Mammary epithelial cell (primary cell): ENCODE data around the gene NDUFA11.

Experiments
- EZH2 ChIP-seq: IDR thresholded peaks from 2 replicates; pipeline ENCODE4 v1.6.1; 2012; ENCODE audit warnings: low read length, inconsistent platforms, borderline replicate concordance
- TF ChIP-seq, protein P1 (sequence below), 2 donors: IDR thresholded peaks in 1 of 2; conservative IDR thresholded peaks in 1 of 2; 2 replicates each; pipeline ENCODE4 v1.5.1; 2011 to 2012; ENCODE audit warnings: inconsistent platforms in 2 of 2, low read length in 2 of 2, mild to moderate bottlenecking in 2 of 2, control low read depth in 1 of 2, low read depth in 1 of 2; ENCODE audit not compliant: insufficient read depth in 1 of 2; ENCODE audit errors: extremely low read depth in 1 of 2

GRCh38 chr19:5897189-5897969 is 6.2 kb downstream of the NDUFA11 start:
- TF ChIP-seq, protein P1, sequence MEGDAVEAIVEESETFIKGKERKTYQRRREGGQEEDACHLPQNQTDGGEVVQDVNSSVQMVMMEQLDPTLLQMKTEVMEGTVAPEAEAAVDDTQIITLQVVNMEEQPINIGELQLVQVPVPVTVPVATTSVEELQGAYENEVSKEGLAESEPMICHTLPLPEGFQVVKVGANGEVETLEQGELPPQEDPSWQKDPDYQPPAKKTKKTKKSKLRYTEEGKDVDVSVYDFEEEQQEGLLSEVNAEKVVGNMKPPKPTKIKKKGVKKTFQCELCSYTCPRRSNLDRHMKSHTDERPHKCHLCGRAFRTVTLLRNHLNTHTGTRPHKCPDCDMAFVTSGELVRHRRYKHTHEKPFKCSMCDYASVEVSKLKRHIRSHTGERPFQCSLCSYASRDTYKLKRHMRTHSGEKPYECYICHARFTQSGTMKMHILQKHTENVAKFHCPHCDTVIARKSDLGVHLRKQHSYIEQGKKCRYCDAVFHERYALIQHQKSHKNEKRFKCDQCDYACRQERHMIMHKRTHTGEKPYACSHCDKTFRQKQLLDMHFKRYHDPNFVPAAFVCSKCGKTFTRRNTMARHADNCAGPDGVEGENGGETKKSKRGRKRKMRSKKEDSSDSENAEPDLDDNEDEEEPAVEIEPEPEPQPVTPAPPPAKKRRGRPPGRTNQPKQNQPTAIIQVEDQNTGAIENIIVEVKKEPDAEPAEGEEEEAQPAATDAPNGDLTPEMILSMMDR (conservative IDR thresholded peaks at IDR 0.05 in 1 of 2, IDR thresholded peaks at IDR 0.05 in 1 of 2; ENCODE audit: extremely low read depth in 1 of 2, insufficient read depth in 1 of 2, low read depth in 1 of 2, low read length in 2 of 2), result peak in 1 of 2 donors; percentile 4
- no peak for TF ChIP-seq EZH2
